Subcutaneous adipose tissue (tissue), 4 donors: Measurements from ENCODE around the gene SIGLEC6. TPM values are rescaled to one million over a fixed set of nuclear protein-coding genes. Genes with fewer than 3 reads are reported as not detected.

ENCODE experiments used
- CTCF ChIP-seq: fragments of 450-650 bp; IDR thresholded peaks from one replicate; pipeline ENCODE4 v1.5.1; 2016; ENCODE audit warnings: low read depth, mild to moderate bottlenecking, control low read depth, antibody characterized with exemption, moderate library complexity
- total RNA-seq, 4 donors: library from RNA; depleted of rRNA; stranded (reverse); fragments of >200 nt; gene quantifications; one replicate each; pipeline ENCODE4 v1.1.0, GENCODE V29; 2016

The SIGLEC6 gene
- total RNA-seq, 4 donors from 2014 or later = 1.5 to 2.9 (median 2.5) TPM; not detected in 1

DNA sequence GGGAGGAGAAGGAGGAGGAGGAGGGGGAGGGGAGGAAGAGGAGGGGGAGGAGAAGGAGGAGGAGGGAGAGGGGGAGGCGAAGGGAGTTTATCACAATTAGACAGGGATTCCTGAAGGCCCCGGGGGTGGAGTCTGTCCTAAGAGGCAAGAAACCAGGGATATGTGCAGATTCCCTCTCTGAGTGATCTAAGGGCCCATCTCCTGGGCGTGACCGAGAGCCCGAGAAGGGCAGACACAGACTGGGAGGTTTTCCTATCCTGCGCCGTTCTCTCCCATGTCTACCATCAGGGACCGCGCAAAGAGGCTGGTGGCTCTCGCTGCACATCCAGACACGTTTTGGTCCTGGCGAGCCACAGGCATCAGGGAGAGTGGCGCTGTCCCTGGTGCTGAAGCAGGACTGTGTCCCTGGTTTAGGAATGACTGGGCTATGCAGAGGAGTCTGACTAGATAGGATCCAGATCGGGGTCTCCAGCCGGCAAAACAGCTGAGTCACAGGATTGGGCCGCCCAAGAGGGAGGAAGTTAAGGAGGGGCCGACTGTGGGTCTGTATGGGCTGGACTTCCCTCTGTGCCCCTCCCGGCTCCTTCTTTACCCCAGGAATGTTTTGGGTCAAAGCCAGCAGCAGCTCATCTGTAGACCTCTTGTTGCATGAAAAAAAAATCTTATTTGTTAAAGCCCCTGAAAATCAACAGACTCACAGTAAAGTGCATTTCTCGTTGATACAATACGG, 21.7 kb upstream of the SIGLEC6 start:
- TF ChIP-seq CTCF = no peak

DNA sequence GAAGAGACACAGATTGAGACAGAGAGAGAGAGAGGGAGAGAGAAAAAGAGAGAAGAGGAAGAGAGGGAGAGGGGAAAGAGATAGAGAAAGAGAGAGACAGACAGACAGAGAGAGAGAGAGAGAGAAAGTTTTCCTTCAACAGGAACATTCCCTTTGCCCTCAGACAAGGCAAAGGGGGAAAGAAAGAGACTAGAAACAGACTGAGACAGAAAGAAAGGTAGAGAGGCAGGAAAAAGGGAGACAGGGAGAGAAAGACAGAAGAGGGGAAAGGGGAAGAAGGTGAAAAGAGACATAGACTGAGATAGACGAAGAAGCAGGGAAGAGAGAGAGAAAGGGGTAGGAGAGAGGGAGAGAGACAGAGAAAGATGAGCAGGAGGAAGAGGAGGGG, 21.1 kb upstream of the SIGLEC6 start:
- no peak for TF ChIP-seq CTCF

DNA sequence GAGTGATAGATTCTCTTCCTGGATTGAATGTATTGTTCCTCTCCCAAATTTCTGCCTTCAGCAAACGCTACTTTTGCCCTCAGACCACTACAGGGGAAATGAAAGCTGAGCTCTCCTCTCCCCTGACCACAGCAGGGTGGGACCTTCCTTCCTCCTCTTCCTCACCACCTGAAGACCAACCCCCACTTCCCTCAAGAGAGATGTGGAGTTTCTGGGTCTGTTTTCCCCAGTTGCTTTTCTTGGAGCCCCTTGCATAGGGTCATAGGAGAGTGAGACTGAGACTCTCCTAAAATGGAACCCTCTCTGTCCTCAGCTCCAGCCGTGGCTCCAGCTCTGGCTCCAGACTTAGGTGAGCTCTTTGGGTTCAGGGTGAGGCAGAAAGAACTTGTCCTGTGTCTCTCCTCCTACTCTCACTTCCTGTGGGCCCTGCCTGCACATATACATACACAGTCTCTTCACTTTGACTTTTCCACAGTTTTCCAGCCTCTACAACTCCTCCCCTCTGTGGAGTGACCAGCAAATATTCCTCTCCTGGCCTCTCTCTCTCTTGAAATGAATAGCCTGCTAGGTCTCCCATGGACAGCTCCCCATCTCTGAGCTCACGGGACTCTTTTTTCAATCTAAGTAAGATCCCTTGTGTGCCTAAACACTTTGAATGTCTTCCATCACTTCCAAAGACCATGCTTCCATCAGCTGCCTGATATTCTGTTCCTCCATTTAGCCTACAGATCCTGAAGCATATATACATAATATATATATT, 20.4 kb upstream of the SIGLEC6 start:
- no peak for TF ChIP-seq CTCF

DNA sequence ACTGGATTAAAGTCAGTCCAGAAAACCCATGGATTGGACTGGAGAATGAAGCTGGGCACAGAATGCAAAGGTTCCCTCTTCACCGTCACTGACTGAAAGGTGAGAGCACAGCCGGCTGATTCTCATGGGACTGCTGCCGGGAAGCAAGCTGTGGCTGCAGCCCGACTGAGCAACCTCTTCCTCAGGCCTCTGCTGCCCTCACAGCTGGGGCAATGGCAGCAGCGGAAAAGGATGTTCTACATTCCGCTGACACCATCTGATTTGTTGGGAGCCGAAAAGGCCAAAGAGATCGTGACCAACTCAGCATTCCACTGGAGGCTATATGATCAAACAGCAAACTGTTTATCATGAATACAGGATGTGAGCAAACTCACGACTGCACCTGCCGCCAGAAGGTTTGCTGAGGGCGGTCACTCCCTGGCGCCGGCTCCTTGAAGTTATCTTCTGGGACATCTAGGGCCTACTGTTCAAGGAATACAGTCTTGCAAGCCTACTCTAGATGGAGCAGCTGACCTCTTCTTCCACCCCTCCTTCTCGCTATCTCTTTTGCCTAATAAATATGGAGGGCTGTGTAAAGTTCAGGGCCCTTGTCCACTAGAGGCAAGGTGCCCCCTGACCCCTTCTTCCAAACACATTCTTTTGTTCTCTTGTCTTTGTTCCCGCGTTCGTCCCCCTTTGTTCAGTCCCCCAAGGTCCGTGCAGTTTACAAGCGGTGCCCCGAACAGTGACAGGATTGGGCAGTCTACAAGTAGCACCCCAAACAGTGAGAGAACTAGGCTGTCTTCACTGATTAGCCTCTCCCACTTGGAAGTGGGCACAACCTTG, 19.6 kb upstream of the SIGLEC6 start:
- no peak for TF ChIP-seq CTCF

DNA sequence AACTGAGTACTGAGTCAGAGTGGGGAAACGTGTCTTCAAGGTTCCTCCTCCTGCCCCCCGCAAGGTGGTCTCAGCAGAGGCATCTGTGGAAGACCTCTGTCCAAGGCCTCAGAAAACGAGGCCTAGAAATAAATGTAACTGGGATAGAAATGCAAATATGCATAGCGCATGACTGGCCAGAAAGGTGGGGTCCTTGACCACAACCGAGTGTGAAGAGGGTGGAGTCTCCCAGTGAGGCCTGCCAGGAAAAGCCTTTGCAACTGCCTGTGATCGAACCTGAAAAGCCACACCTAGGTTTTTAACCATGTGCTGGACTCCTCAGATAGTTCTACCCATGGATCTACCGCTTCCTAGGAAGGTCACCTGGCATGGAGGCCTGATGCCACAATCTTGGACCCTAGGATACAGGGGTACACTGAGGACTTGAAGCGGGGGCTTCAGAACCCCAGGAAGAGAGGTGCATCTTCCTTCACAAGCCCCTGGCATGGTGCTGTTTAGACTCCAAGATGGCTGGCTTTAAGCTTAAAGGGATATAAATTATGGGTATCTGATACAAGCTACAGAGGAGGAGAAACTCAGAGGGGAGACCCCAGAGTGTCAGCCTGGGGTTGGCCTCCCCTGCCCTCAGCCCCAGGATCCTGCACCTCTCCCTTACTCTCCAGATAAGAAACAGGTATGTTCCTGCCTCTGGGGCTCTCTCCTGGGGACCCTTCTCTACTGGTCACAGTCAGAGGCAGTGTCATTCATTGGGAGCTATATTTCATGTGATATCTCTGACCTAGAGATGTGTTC, 18.3 kb upstream of the SIGLEC6 start:
- no peak for TF ChIP-seq CTCF

DNA sequence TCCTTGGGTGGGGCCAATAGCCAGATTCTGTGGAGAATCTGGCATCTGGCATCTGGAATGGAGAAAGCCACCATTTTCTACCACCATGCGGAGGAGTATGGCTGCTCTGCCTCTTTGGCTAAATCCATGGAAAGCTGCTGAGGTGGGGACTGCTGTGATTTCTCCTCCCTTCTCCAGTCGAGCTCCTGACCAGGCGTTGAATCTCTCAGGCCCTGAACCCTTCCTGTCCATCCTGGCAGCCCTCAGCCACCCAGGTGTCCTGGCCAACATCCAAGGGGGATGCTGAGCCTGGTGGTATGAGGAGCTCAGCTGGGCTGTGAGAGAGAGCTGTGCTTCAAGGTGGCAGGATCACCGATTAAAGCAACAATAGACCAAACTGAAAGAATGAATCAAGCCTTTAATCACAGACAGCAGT, 17.4 kb upstream of the SIGLEC6 start:
- no peak for TF ChIP-seq CTCF
